HepG2 (cell line): ENCODE measurements around the gene PKD2L1. TPM values are rescaled to one million over a fixed set of nuclear protein-coding genes. Genes with fewer than 3 reads are reported as not detected.

ENCODE experiments used
- ATAD3A ChIP-seq: sonication (generic); formaldehyde crosslinking; IDR thresholded peaks from 2 replicates; pipeline ENCODE4 v1.4.0; 2020; ENCODE audit warnings: missing genetic modification reagents
- GLI4 ChIP-seq: sonication (generic); formaldehyde crosslinking; IDR thresholded peaks from 2 replicates; pipeline ENCODE4 v1.5.1; 2020; ENCODE audit warnings: missing genetic modification reagents, mild to moderate bottlenecking, moderate library complexity, borderline replicate concordance
- MED8 ChIP-seq: sonication (generic); formaldehyde crosslinking; IDR thresholded peaks from 2 replicates; pipeline ENCODE4 v1.8.1; 2023; ENCODE audit warnings: mild to moderate bottlenecking, missing genetic modification reagents; ENCODE audit not compliant: insufficient replicate concordance
- PTBP1 ChIP-seq: fragments of 200-400 bp; formaldehyde crosslinking; IDR thresholded peaks from 2 replicates; pipeline ENCODE4 v1.6.1; 2018; ENCODE audit warnings: low read length, low read depth; ENCODE audit not compliant: poor library complexity, severe bottlenecking
- SOX13 ChIP-seq, 3 experiments: fragments of 450-650 bp in 1 of 3; sonication (generic) in 1 of 3; formaldehyde crosslinking in 1 of 3; IDR thresholded peaks in 2 of 3; conservative IDR thresholded peaks in 1 of 3; 2 replicates each; pipeline versions ENCODE4 v1.5.0 to v1.6.1; 2016 to 2020; ENCODE audit warnings: antibody characterized with exemption in 1 of 3, mild to moderate bottlenecking in 1 of 3, missing compliant biosample characterization in 1 of 3, missing genetic modification reagents in 1 of 3, moderate library complexity in 1 of 3
- ZBTB42 ChIP-seq: sonication (generic); formaldehyde crosslinking; IDR thresholded peaks from 2 replicates; pipeline ENCODE4 v1.5.0; 2020; ENCODE audit warnings: mild to moderate bottlenecking, missing genetic modification reagents
- ZFYVE20 ChIP-seq: sonication (generic); formaldehyde crosslinking; IDR thresholded peaks from 2 replicates; pipeline ENCODE4 v1.8.0; 2023; ENCODE audit warnings: low read depth, mild to moderate bottlenecking, moderate library complexity, missing genetic modification reagents, borderline replicate concordance
- ZKSCAN8 ChIP-seq: IDR thresholded peaks from 2 replicates; pipeline ENCODE4 v1.6.1; 2016; ENCODE audit warnings: borderline replicate concordance, missing genetic modification reagents, missing compliant biosample characterization
- ZNF44 ChIP-seq: sonication (generic); formaldehyde crosslinking; IDR thresholded peaks from 2 replicates; pipeline ENCODE4 v1.5.1; 2020; ENCODE audit warnings: mild to moderate bottlenecking, missing genetic modification reagents
- ZNF543 ChIP-seq: sonication (generic); formaldehyde crosslinking; IDR thresholded peaks from 2 replicates; pipeline ENCODE4 v1.4.0; 2020; ENCODE audit warnings: mild to moderate bottlenecking, missing genetic modification reagents
- ZNF652 ChIP-seq: IDR thresholded peaks from 2 replicates; pipeline ENCODE4 v1.6.1; 2016; ENCODE audit warnings: low read depth, borderline replicate concordance
- polyA plus RNA-seq, 8 experiments: library from polyadenylated mRNA; depleted of rRNA in 3 of 8; stranded (reverse) in 7 of 8; unstranded in 1 of 8; fragments of >200 nt; fragmentation: Illumina TruSeq in 4 of 8; extraction: Trizol in 4 of 8; gene quantifications; 2 replicates each; pipeline versions ENCODE4 v1.2.1 to v1.2.3, GENCODE V29; 2011 to 2016; ENCODE audit warnings: low read depth in 4 of 8, missing spikeins in 1 of 8, mixed read lengths in 1 of 8; ENCODE audit not compliant: insufficient read depth in 1 of 8
- total RNA-seq, 5 experiments: library from RNA; depleted of rRNA; stranded (reverse); fragments of >200 nt; fragmentation: Illumina TruSeq; extraction: Trizol; gene quantifications; 2 replicates each; pipeline ENCODE4 v1.2.3, GENCODE V29; 2016; ENCODE audit warnings: low read depth in 1 of 5
- TF ChIP-seq, protein P1 (sequence below): sonication (generic); formaldehyde crosslinking; IDR thresholded peaks from 2 replicates; pipeline ENCODE4 v1.5.0; 2020; ENCODE audit warnings: missing genetic modification reagents
- TF ChIP-seq, protein P2 (sequence below): sonication (generic); formaldehyde crosslinking; IDR thresholded peaks from 2 replicates; pipeline ENCODE4 v1.8.0; 2022; ENCODE audit warnings: low read depth, missing genetic modification reagents
- TF ChIP-seq, protein P3 (sequence below): sonication (generic); formaldehyde crosslinking; IDR thresholded peaks from 2 replicates; pipeline ENCODE4 v1.5.0; 2020; ENCODE audit warnings: mild to moderate bottlenecking, missing genetic modification reagents, borderline replicate concordance

PKD2L1 gene
- total and polyA plus RNA-seq, 2 of the 13 experiments (the other 11 are each of a cell fraction or from before 2014, with no cell fraction given): 0.07 to 0.15 TPM

DNA sequence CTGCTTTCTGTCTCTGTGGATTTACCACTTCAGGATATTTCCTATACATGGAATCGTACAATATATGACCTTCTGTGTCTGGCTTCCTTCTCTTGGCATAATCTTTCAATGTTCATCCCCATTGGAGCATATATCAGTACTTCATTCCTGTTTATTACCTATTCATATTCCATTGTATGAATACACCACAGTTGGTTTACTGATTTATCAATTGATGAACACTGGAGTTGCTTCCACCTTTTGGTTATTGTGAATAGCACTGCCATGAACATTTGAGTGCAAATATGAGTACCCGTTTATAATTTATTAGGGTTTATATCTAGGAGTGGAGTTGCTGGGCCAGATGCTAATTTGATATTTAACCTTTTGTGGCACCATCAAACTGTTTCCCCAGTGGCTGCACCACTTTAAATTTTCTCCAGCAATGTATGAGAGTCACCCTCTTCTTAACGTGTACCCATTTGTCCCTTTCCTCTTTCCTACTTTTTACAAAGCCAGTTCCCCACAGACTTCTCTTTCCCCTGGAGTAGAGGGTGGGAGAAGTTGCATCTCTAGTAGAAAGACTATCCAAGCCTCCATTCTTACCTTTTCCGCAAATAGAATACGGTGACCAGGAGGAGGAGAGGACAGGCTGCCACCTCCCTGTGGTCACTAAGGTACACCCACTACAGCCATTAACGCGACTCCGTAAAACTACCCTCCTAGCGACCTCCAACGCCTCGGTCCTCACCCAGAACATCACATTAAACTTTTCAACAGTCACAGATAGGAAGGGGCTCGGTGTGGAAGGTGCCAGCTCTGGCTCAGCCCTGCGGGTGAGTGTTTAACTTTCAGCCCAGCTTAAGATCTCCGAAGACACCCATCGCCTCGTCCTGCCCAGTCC lies 42.6 kb upstream of the PKD2L1 start (continued):
- TF ChIP-seq ATAD3A (CRISPR knock-in tag) (no peak), ZKSCAN8 (CRISPR knock-in tag) (no peak), SOX13 (IDR thresholded peaks at IDR 0.05) (no peak), SOX13 (CRISPR knock-in tag; conservative IDR thresholded peaks at IDR 0.05 in 1 of 2, IDR thresholded peaks at IDR 0.05 in 1 of 2) (no peak; a peak in 1 of 4 replicates), ZNF44 (CRISPR knock-in tag) (no peak), MED8 (CRISPR knock-in tag) (no peak), ZFYVE20 (no peak), ZNF543 (CRISPR knock-in tag) (no peak), ZBTB42 (CRISPR knock-in tag) (no peak), GLI4 (no peak), ZNF652 (no peak), PTBP1 (no peak)
- TF ChIP-seq, protein P1, sequence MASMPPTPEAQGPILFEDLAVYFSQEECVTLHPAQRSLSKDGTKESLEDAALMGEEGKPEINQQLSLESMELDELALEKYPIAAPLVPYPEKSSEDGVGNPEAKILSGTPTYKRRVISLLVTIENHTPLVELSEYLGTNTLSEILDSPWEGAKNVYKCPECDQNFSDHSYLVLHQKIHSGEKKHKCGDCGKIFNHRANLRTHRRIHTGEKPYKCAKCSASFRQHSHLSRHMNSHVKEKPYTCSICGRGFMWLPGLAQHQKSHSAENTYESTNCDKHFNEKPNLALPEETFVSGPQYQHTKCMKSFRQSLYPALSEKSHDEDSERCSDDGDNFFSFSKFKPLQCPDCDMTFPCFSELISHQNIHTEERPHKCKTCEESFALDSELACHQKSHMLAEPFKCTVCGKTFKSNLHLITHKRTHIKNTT: no peak
- TF ChIP-seq, protein P2, sequence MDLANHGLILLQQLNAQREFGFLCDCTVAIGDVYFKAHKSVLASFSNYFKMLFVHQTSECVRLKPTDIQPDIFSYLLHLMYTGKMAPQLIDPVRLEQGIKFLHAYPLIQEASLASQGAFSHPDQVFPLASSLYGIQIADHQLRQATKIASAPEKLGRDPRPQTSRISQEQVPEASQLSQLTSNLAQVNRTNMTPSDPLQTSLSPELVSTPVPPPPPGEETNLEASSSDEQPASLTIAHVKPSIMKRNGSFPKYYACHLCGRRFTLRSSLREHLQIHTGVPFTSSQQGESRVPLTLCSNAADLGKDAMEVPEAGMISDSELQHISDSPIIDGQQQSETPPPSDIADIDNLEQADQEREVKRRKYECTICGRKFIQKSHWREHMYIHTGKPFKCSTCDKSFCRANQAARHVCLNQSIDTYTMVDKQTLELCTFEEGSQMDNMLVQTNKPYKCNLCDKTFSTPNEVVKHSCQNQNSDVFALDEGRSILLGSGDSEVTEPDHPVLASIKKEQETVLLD (CRISPR knock-in tag): no peak
- TF ChIP-seq, protein P3, sequence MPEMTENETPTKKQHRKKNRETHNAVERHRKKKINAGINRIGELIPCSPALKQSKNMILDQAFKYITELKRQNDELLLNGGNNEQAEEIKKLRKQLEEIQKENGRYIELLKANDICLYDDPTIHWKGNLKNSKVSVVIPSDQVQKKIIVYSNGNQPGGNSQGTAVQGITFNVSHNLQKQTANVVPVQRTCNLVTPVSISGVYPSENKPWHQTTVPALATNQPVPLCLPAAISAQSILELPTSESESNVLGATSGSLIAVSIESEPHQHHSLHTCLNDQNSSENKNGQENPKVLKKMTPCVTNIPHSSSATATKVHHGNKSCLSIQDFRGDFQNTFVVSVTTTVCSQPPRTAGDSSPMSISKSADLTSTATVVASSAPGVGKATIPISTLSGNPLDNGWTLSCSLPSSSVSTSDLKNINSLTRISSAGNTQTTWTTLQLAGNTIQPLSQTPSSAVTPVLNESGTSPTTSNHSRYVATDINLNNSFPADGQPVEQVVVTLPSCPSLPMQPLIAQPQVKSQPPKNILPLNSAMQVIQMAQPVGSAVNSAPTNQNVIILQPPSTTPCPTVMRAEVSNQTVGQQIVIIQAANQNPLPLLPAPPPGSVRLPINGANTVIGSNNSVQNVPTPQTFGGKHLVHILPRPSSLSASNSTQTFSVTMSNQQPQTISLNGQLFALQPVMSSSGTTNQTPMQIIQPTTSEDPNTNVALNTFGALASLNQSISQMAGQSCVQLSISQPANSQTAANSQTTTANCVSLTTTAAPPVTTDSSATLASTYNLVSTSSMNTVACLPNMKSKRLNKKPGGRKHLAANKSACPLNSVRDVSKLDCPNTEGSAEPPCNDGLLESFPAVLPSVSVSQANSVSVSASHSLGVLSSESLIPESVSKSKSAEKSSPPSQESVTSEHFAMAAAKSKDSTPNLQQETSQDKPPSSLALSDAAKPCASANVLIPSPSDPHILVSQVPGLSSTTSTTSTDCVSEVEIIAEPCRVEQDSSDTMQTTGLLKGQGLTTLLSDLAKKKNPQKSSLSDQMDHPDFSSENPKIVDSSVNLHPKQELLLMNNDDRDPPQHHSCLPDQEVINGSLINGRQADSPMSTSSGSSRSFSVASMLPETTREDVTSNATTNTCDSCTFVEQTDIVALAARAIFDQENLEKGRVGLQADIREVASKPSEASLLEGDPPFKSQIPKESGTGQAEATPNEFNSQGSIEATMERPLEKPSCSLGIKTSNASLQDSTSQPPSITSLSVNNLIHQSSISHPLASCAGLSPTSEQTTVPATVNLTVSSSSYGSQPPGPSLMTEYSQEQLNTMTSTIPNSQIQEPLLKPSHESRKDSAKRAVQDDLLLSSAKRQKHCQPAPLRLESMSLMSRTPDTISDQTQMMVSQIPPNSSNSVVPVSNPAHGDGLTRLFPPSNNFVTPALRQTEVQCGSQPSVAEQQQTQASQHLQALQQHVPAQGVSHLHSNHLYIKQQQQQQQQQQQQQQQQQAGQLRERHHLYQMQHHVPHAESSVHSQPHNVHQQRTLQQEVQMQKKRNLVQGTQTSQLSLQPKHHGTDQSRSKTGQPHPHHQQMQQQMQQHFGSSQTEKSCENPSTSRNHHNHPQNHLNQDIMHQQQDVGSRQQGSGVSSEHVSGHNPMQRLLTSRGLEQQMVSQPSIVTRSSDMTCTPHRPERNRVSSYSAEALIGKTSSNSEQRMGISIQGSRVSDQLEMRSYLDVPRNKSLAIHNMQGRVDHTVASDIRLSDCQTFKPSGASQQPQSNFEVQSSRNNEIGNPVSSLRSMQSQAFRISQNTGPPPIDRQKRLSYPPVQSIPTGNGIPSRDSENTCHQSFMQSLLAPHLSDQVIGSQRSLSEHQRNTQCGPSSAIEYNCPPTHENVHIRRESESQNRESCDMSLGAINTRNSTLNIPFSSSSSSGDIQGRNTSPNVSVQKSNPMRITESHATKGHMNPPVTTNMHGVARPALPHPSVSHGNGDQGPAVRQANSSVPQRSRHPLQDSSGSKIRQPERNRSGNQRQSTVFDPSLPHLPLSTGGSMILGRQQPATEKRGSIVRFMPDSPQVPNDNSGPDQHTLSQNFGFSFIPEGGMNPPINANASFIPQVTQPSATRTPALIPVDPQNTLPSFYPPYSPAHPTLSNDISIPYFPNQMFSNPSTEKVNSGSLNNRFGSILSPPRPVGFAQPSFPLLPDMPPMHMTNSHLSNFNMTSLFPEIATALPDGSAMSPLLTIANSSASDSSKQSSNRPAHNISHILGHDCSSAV: no peak
